ENCODE measurements around the gene MRPL23.

Gene MRPL23

GRCh38 chr11:1929621-1930461 is 17.3 kb upstream of the MRPL23 start:
- no peak for DNase-seq (ENCODE audit: low read depth)
- no peak for TF ChIP-seq CTCF (IDR thresholded peaks at IDR 0.05; ENCODE audit: insufficient read depth, low read depth, low read length, missing control alignments)
- no peak overlapping the region for H3K4me3 ChIP-seq (ENCODE audit: low read depth, low read length)

- TF ChIP-seq CTCF (IDR thresholded peaks at IDR 0.05; ENCODE audit: insufficient read depth, low read depth, low read length, missing control alignments): no peak
- no peak for DNase-seq (ENCODE audit: low read depth)
- no peak overlapping the region for H3K4me3 ChIP-seq (ENCODE audit: low read depth, low read length)
These were observed 16.7 kb upstream of the MRPL23 start for GRCh38 chr11:1930462-1930830.

DNA sequence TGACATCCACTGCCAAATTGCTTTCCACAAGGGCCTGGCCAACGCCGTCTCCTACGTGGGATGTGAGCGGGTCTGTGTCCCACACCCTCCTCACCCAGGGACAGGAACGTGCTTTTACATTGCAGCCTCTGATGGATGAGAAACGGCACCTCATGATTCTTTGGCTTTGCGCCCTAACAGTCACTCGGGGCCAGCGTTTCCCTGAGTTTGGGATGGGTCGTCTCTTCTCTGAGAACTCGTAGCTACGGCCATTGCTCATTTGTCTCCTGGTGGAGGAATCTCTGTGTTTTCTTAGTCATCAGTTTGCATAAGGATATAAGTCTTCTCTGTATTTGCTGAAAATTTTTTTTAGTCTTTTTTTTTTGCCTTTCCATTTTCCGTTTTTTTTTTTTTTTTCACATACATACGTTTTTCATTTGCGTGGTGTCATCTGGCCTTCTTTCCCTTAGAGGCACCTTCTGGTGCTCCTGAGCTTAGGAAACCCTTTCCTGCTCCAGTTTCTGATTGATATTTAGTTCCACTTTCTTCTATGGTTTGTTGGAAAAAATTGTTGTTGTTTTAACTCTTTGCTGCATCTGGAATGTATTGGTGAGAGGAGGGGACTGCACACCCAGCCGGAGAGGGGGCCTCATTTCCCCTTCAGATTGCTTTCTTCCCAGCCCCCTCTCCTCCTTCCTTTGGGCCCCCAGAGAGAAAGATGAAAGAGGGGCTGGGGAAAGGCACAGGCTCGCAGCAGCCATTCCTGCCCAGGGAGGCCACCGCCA is 15.6 kb upstream of the MRPL23 start:
- H3K4me3 ChIP-seq (ENCODE audit: low read depth, low read length): no peak overlapping the region
- no peak for DNase-seq (ENCODE audit: low read depth)
- no peak for TF ChIP-seq CTCF (IDR thresholded peaks at IDR 0.05; ENCODE audit: insufficient read depth, low read depth, low read length, missing control alignments)

DNA sequence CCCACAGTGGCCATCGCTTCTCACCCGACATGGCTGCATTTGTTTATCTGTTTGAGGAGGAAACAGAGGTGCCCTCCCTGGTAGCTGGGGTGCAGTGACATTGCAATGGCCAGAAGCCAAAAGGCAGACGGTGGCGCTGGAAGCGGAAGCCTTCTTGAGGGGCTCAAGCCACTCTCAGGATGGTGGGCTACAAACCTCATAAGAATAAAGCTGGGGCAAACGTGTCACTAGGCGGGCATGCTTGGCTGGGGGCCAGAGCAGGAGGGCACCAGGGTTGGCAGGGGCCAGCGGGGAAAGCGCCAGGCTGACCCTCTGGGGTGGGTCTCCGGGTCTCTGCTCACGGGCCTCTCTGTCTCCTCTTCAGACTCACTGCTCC is 15.0 kb upstream of the MRPL23 start:
- DNase-seq (ENCODE audit: low read depth): no peak
- no peak for TF ChIP-seq CTCF (IDR thresholded peaks at IDR 0.05; ENCODE audit: insufficient read depth, low read depth, low read length, missing control alignments)

GRCh38 chr11:1932681-1933080 is 14.5 kb upstream of the MRPL23 start:
- DNase-seq (ENCODE audit: low read depth): no peak
- no peak overlapping the region for H3K4me3 ChIP-seq (ENCODE audit: low read depth, low read length)
- TF ChIP-seq CTCF (IDR thresholded peaks at IDR 0.05; ENCODE audit: insufficient read depth, low read depth, low read length, missing control alignments): no peak

More for the DNA sequence above, 15.0 kb upstream of the MRPL23 start:
- H3K4me3 ChIP-seq (ENCODE audit: low read depth, low read length): no peak overlapping the region

- H3K4me3 ChIP-seq (ENCODE audit: low read depth, low read length): no peak overlapping the region
- no peak for DNase-seq (ENCODE audit: low read depth)
- no peak for TF ChIP-seq CTCF (IDR thresholded peaks at IDR 0.05; ENCODE audit: insufficient read depth, low read depth, low read length, missing control alignments)
These were observed 13.5 kb upstream of the MRPL23 start for GRCh38 chr11:1933416-1934334.

Measured in GM12865 (cell line).